OCI-LY1 (cell line): ENCODE data around the gene ZBTB7C.

Source experiments
- CTCF ChIP-seq: fragments of 200-600 bp; sonication (generic), shearing (Covaris generic); IDR thresholded peaks from 2 replicates; pipeline ENCODE4 v1.5.1; 2017; ENCODE audit warnings: mild to moderate bottlenecking, antibody characterized with exemption, low read length, moderate library complexity, mixed read lengths
- EZH2 ChIP-seq: fragments of 200-600 bp; sonication (generic), shearing (Covaris generic); IDR thresholded peaks from 2 replicates; pipeline ENCODE4 v1.8.0; 2017; ENCODE audit warnings: borderline replicate concordance, mixed run types, mild to moderate bottlenecking, antibody characterized with exemption, low read length, moderate library complexity, mixed read lengths

DNA sequence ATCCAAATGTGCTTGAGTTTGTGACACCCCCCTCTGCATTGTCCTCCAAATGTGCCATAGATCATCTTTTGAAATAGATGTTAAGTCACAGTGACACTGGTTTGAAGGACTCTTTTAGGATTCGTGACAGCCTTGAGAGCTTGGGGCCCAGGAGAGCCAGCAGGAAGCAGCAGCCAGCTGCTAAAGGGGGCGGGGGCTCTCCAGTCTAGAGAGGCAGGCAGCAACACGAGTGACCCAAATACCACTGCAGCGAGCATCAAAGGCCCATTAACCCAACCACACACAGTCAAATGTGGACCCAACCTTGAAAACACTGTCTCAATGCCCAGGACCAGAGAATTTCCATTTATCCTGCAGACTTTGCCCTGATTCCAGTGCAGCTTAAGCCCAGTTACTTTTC is 75.6 kb downstream of the ZBTB7C start:
- no peak for TF ChIP-seq EZH2
- TF ChIP-seq CTCF = no peak
